ENCODE data around the gene MXRA5.
"Not testable (repeated sequence)": the region's sequence is repeated elsewhere in the genome, so short reads cannot be mapped to it uniquely, and the experiment has no call there.

MXRA5 gene, protein sequence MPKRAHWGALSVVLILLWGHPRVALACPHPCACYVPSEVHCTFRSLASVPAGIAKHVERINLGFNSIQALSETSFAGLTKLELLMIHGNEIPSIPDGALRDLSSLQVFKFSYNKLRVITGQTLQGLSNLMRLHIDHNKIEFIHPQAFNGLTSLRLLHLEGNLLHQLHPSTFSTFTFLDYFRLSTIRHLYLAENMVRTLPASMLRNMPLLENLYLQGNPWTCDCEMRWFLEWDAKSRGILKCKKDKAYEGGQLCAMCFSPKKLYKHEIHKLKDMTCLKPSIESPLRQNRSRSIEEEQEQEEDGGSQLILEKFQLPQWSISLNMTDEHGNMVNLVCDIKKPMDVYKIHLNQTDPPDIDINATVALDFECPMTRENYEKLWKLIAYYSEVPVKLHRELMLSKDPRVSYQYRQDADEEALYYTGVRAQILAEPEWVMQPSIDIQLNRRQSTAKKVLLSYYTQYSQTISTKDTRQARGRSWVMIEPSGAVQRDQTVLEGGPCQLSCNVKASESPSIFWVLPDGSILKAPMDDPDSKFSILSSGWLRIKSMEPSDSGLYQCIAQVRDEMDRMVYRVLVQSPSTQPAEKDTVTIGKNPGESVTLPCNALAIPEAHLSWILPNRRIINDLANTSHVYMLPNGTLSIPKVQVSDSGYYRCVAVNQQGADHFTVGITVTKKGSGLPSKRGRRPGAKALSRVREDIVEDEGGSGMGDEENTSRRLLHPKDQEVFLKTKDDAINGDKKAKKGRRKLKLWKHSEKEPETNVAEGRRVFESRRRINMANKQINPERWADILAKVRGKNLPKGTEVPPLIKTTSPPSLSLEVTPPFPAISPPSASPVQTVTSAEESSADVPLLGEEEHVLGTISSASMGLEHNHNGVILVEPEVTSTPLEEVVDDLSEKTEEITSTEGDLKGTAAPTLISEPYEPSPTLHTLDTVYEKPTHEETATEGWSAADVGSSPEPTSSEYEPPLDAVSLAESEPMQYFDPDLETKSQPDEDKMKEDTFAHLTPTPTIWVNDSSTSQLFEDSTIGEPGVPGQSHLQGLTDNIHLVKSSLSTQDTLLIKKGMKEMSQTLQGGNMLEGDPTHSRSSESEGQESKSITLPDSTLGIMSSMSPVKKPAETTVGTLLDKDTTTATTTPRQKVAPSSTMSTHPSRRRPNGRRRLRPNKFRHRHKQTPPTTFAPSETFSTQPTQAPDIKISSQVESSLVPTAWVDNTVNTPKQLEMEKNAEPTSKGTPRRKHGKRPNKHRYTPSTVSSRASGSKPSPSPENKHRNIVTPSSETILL (N-terminal part only)

DNA sequence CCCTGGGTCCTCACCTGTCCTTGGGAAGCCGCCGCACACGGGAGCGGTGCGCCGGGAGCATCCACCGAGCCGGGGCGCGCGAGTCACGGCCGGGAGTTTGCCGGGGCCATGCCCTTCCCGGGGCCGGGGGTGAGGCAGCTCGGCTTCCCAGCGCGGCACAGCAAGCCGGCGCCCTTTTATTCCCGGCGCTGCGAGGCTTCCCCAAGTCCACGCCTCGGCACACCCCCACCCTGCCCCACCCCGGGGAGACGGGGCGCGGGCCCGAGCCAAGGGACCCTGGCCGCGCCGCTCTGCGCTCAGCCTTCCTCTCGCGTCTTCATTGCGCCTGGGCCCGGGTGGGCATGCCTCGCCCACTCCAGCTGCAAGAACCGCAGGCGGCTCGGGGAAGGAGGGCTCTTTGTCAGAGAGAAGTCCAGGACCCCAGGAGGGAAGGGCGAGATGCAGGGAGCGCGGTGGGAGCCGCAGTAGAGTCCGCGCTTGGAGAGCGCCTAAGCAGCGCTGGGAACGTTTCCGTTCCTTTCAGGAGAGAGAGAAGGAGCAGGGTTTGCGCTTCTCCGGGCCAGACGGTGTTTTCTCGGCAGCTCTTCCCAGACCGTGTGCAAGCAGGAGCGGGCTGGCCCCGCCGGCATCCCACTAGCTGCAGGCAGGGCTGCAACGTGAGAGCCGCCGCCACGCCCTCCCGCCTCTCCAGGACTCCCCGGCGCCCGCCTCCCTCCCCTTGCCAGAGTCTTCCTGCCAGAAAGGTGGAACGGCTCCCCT lies at the start of gene MXRA5:
MXRA5 (minus strand) TSS at position 152 of the 759 bp plus-strand sequence. CDS start 2,819 bp downstream, outside the sequence.
- no peak for DNase-seq

DNA sequence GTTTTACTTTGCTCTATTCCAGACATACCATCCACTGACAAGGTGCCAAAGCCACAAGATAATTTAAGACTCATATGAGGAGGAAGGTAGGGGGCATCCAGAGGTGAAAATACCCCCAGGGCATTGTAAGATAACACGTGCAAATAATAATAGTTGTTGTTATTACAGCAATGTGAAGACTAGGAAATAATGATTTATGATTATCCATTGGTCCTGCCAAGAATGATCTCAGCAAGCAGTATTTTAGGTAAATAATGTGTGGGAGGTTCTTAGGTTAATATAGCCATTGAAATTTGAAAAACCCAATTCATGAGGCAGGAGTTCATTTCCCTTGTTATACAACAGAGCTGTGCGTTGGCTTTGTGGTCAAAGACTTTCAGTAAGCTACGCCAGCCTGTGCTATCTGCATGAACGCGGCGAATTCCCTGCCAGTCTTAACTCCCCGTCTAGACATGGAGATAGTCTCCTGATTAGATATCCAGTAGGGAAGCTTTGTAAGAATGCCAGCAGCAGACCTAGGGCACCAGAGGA lies 47.2 kb upstream of the MXRA5 start:
- DNase-seq = no peak

DNA sequence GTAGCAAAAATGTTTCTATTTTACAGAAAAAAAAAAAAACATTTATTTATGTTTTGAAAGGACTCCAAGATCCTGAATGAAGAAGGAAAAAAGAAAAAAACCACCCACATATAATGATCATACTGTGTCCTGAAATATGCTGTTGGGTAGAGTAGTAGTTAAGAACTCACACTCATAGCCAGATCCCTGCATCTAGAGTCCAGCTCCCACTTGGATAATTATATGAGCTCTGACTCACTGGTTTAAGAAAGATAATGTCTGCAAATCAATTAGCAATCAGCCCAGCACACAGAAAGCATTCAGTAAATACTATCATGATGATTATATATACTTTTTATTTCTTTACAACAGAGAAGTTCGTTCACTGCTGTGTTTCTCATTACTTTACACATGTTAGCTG lies 46.7 kb upstream of the MXRA5 start:
- DNase-seq = no peak

DNA sequence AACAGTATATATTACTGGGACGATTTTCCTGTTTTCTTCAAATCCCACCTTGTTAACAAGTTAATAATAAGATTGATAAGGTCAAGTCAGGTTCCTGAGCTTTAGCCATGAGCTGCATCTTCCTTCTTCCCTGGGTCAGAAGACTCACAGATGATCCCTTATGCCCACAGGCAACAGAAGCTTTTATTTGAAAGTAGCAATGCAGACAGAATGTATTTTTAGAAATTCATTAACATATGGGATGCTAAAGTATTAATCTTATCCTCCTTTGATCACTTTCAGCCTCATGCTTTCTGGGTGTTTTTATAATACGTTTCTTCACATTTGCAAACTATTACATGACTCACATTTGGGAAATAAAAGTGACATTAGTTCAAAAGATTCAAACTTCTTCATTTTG lies 42.0 kb upstream of the MXRA5 start:
- no peak for DNase-seq

DNA sequence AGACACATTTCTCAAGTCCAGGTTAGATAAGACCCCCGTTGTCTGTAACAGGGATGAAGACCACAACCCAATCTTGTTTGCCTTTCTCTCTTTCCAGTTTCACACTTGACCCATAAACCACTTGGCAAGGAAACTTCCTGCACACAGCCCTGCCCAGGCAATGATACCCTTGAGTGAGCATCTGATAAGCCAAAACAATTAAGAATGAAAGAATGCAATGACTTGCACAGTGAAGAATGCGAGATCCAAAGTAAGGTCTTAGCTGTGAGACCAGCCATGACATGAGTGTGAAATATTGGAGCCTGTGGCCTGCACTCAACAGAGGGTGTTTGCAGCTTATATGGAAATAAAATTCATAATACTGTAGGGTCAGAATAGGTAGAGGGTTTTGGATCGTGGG lies 37.9 kb upstream of the MXRA5 start:
- DNase-seq = no peak

DNA sequence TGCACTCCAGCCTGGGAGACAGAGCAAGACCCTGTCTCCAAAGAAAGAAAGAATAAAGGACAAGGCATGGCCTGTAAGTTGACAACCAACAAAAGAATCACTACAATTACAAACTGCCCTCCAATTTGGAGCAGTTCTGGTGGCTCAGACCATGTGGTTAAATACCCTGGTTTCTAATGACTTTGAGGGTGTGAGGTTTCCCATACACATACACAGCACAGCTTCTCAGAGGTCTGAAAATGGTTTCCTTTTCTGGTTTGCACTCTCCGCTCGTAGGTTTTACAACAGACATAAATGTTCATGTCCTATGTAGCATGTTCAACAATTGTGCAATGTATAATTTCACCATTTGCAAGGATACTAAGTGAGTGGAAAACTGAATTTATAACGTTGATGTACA lies 34.2 kb upstream of the MXRA5 start:
- DNase-seq = no peak

DNA sequence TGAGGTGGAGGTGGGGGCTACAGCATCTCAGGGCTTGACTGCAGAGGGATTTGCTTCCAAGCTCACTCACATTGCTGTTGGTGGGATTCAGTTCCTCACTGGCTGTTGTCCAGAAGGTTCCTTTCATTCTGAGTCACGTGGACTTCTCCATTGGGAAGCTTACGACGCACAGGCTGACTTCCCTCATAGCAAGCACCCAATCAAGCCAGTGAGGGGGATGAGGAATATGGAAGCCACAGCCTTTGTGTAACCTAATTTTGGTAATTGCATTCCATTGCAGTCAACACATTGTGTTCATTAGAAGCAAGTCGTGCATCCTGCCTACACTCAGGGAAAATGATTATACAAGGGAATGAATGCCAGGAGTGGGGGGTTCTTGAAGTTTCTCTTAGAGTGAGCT lies 32.7 kb upstream of the MXRA5 start:
- DNase-seq = no peak

DNA sequence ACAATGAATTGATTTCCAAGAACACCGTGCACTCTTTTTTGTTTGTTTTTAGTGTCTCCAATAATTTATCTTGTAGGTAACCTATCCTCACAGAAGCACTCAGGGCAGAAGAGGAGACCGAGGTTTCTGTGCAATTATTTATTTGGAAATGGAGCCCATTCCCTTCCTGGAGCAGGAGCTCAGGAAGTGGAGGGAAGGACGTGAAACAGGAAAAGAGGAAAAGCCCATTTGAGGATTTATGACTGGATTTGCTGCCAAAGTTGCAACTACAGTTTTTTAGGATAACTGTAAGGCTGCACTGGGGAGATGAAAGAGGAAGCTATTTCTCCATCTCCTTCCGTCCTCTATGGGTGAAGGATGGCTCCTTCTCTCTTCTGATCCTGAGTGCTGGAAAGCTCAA lies 31.7 kb upstream of the MXRA5 start:
- no peak for DNase-seq

DNA sequence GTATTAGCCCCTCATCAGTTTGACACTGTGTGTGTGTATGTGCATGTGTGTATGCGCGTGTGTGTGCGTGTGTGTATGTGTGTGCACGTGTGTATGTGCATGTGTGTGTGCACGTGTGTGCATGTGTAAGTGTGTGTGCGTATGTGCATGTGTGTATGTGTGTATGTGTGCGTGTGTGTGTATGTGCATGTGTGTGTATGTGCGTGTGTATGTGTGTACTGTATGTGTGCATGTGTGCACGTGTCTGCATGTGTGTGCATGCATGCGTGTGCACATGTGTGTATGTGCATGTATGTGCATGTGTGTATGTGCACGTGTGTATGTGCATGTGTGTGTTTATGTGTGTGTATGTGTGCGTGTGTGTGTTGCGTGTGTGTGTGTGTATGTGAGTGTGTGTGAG lies 31.1 kb upstream of the MXRA5 start:
- no peak for DNase-seq

DNA sequence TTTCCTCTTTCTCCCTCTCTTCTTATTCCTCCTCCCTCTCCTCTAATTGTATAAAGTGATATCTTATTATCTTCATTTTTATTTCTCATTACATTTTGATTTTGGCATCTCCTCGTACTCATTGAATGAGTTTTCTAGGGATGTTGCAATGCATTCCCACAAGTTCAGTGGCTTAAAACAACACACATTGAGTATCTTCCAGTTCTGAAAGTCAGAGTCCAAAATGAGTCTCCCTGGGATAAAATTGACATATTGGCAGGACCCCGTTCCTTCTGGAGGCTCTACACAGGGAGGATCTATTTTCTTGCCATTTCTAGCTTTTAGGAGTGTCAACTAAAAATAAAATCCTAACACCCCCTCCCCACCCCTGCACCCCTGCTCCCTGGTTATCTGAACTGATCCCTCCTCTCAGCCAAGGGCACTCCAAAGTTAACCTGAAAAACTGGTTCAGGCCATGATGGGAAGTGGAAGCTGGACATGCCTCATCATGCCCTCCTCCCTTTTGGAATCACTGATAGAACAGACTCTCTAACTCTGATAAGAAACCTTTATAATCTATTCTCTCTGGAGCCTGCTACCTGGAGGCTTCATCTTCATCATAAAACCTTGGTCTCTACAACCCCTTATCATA lies 29.5 kb upstream of the MXRA5 start:
- DNase-seq = not testable (repeated sequence)

DNA sequence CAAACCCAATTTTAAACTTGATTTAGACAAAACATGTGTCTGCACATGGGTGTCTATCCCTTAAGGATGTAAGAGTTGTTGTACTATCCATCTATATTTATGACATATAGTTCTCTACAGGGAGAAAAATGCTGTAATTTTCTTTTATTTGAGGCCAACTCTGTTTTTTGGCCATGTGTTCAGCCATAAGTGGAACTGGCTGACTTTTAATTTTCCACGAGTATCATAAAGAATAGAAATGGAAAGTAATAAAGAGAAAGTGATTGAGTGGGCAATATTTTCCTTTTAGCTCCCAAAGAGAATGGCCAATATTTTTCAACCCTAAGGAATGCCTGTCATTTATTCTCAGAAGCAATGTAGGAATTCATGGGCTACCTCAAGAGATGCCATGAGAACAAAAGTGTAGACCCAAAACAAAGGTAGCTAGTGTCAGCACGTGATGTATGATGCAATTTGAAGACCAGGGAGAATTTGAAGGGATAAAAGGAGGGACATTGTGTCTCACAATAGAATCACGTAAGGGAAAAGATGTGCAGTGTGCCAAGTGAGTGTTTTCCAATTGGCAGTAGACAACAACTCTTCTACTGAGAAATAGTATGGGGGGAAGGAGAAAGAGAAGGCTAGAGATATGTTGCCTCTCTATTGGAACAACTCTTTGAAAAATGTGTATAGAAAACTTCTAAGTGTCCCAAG lies 27.8 kb upstream of the MXRA5 start:
- DNase-seq = no peak

DNA sequence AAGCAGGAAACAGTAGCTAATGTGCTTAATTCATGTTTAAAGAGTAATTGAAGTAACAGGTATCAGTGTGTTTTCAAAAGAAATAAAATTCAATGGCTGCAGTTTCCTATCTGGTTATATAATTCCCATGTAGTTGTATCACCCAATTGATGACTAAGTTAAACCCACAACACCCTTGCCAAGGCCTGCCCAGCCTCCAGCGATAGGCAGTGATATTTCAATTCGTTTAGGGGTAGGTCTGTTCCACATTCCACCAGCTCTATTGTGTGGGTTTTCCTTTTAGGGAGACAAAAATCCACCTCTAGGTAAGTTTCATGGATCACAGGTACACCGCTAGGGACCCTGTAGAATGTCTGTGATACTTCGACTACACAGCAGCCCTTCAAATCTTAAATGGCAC lies 24.7 kb upstream of the MXRA5 start:
- DNase-seq = no peak

DNA sequence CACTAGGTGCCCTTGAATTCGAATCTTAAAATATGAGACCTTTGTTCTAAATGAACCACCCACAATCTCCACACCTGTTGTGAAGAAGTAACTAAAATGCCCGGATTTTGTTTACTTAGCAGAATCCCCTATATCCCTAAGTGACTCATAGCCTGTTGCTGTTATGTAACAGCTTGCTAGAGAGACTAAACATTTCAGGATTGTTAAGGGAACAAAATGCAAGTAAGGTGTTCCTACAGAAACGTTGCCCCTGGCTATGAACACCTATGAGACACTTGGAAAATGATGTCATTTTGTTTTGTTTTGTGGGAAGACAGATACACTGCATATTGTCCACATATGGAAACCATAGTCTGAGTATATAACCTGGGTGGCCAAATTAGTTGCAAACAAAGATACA lies 24.2 kb upstream of the MXRA5 start:
- no peak for DNase-seq

DNA sequence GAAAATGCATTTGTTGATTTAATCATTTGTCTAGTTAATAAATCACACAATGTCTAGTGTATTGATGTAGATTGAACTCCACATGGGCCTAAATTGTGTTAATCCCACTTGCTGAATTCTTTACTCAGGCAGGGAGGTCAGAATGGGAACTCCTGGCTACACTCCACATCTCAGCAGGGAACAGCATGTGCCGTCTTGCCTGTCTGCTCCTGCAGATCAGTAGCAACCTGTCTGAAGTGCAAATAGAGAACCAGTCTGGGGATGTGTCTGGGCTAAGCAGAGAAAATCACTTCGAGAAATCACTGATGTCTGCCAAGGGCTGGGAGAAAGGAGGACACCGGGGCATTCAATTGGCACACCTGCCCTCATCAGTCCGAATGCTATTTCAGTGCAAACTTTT lies 16.5 kb upstream of the MXRA5 start:
- no peak for DNase-seq

DNA sequence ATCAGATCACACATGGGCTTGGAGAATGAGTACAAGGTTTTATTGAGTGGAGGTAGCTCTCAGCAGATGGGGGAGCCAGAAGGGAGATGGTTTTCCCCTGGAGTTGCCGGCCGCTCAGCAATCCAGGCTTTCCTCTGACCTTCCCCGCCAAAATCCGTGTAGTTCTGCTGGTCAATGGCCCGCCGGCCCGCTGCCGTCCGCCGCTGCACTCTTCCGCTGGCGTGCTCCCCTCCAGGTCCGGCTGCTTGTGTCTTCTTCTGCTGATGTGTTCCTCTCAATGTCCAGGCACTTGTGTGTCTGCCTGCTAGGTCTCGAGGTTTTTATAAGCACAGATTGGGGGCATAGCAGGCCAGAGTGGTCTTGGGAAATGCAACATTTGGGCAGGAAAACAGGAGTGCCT lies 14.4 kb upstream of the MXRA5 start:
- no peak for DNase-seq

DNA sequence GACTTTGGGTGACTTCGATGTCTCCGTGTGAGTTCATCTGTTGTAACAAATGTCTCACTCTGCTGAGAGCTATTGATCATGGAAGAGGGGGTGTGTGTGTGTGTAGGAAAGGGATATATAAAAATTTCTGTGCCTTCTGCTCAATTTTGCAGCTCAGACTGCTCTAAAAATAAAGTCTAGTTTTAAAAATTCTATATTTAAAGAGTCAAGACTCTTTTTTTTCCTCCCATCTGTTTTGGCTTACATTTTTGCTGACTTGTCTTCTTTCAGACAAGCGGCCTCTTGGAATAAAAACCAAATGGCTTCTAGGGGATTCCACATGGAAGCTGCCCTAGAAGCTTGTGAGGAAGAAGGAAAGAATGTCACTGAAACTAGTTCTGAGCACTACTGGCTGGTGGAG lies 6.3 kb upstream of the MXRA5 start:
- DNase-seq = not testable (repeated sequence)

DNA sequence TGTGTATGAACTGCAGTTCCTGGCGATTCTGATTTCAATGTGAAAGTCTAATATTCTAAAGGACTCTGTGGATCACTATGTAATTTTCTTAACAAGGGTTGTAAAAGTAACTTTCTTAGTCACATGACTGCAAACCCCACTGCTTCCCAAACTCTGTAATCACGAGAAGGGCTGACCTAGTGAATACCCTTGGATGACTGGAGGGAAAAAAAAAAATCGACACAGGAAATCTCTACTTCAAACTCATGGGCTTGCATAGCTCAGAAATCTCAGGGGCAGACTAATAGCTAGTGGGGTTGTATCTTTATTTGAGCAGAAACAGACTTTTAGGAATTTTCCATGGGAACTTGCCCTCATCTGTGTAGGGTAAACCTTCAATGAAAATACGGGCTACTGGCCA lies 4.8 kb upstream of the MXRA5 start:
- DNase-seq = no peak

DNA sequence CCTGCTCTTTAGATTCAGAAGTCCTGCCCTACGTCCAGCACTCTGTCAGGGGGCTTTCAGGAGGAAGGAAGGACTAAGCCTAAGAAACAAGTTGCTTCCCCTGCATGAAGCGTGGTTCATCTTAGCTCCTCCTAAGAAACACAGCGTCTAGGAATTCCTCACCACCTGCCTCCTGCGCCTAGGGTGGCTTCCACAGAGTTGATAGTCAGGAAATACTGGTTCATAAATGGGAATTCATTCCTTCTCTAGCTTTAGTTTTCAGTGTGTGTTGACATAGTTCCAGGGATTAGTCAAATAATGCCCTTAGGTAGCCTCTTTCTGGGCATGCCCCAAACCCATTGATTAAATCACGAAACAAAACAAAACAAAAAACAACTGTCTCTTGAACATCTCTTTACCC lies 1.7 kb upstream of the MXRA5 start:
- no peak for DNase-seq

DNA sequence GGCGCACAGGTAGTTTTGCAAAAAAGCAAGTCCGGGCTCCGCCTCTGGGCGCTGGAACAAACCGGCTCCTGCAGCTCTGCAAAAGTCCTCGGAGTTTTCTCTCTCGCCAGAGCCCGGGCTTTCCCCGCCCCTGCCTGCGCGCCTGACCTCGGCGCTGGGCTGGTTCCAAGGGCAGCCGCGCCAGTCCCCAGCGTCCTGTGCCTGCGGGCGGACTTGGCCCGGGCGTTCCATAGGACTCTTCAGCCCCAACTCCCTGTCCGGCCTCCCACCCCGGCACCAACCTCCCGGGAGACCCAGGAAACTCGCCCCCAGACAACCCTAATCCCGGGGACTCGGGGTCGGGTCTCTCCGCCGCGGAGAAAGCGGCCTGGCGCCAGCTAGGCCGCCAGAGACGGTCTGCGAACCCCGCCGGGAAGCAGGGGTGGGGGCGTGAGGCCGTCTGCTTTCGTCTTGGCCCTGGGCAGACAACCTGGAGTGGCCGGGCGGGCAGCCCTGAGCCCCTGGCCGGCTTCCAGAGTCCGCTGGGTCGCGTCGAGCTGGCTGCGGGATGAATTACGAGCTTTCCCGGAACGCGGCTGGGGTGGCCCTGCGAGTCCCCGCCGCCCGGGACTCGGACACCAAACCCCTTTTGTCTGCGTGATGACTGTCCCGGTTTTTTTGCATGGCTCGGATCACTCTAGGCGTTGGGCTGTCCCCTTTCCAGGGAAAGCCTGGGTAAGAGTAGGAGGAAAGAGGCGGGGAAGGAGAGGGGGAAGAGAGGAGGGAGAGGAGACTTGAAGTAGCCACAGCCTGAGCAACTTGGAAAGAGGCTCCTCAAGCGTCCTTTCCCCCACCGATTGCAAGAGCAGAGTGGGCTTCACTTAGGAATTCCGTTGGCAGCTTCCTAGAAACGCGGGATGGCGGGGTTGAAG lies 916 bp downstream of the MXRA5 start:
- DNase-seq = no peak

DNA sequence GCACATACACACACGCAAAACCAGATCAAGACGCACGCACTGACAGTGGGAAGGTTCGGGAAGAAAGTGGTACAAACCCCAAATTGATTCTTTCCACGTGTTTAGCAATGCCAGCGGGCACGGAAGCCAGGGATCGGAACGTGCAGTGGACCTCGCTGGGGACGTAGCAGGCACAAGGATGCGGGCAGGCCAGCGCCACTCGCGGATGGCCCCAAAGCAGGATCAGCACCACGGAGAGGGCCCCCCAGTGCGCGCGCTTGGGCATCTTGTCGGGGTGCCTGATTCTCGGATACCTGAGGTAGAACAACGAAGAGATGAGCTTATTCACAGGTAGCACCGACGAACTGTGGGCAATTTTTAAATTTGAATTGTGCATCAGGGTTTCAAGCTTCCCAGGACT lies 2.9 kb downstream of the MXRA5 start:
- DNase-seq = not testable (repeated sequence)

Data from activated effector memory CD4-positive, alpha-beta T cell treated with anti-CD3 and anti-CD28 coated beads, Interleukin-2, amount 50 U/mL, for 16 hours (primary cell).